Activated CD8-positive, alpha-beta T cell treated with anti-CD3 and anti-CD28 coated beads for 36 hours (primary cell): ENCODE data around the gene VAV2. TPM values are rescaled to one million over a fixed set of nuclear protein-coding genes. Genes with fewer than 3 reads are reported as not detected.

Experiments
- ATAC-seq: fragments of 200-7000 bp; cut with Tn5 transposase; one replicate; pipeline ENCODE4 v1.10.0; 2021; ENCODE audit warnings: mild to moderate bottlenecking, moderate library complexity
- CTCF ChIA-PET: fragments of 350-600 bp; sonication (Branson Sonifier 250); formaldehyde crosslinking; loops from one replicate; lab custom pipeline; 2021; ENCODE audit warnings: antibody characterized with exemption; lab: Charles Lee
- POLR2A ChIA-PET: fragments of 350-600 bp; sonication (Branson Sonifier 250); formaldehyde crosslinking; loops from one replicate; lab custom pipeline; 2021; ENCODE audit warnings: antibody characterized with exemption; lab: Charles Lee
- DNase-seq: peaks from one replicate; pipeline ENCODE4 v3.0.0-alpha.2; 2020
- H3K27ac Mint-ChIP-seq: one replicate; pipeline ENCODE4 v1.8.0; 2021; ENCODE audit warnings: mild to moderate bottlenecking, mixed read lengths
- H3K27me3 Mint-ChIP-seq: one replicate; pipeline ENCODE4 v1.8.0; 2021; ENCODE audit warnings: mixed read lengths
- H3K36me3 Mint-ChIP-seq: one replicate; pipeline ENCODE4 v1.8.0; 2021; ENCODE audit warnings: low read depth, mixed read lengths
- H3K4me1 Mint-ChIP-seq: one replicate; pipeline ENCODE4 v1.8.0; 2021; ENCODE audit warnings: low read depth, mixed read lengths
- H3K4me3 Mint-ChIP-seq: one replicate; pipeline ENCODE4 v1.8.0; 2021; ENCODE audit warnings: mild to moderate bottlenecking, moderate library complexity, mixed read lengths
- H3K9me3 Mint-ChIP-seq: one replicate; pipeline ENCODE4 v1.8.0; 2021; ENCODE audit warnings: mixed read lengths
- CTCF ChIP-seq: fragments of 200-600 bp; IDR thresholded peaks from one replicate; pipeline ENCODE4 v1.8.0; 2022; ENCODE audit warnings: antibody characterized with exemption, mild to moderate bottlenecking
- intact Hi-C: fragments of 100-400 bp; cut with micrococcal nuclease; formaldehyde crosslinking; loops from one replicate; pipeline ENCODE4 v1.10.0; 2022
- total RNA-seq, 2 experiments: library from RNA; stranded (reverse); gene quantifications; one replicate each; pipeline ENCODE4 v1.2.3, GENCODE V29; 2021

Gene VAV2
- total RNA-seq, 2 experiments from 2014 or later: 5.1 to 5.4 TPM

GRCh38 chr9:133801739-133802138 is 190.4 kb downstream of the VAV2 start:
- Mint-ChIP-seq H3K27me3 (no peaks in the 10 kb centered on the region), H3K9me3 (no peaks in the 10 kb centered on the region), H3K4me1 (no peaks in the 10 kb centered on the region), H3K4me3 (no peak overlapping the region), H3K27ac (no peak overlapping the region), H3K36me3 (no peaks in the 10 kb centered on the region)
- no peak for DNase-seq
- TF ChIP-seq CTCF: no peak
- intact Hi-C loops: no loop called here
- ATAC-seq: no peak
- CTCF ChIA-PET: no interaction called here
- POLR2A ChIA-PET: no interaction called here

- no peaks in the 10 kb centered on the region for H3K9me3 Mint-ChIP-seq
- DNase-seq: no peak
- no peak for ATAC-seq
- no peaks in the 10 kb centered on the region for H3K27me3 Mint-ChIP-seq
- POLR2A ChIA-PET: interaction anchor here (1.1 kb wide), 1 partner anchor 26 kb away, joined by 3 read pairs; no protein-coding TSS in a partner anchor
- H3K4me1 Mint-ChIP-seq: no peaks in the 10 kb centered on the region
- no peak overlapping the region for H3K4me3 Mint-ChIP-seq
- TF ChIP-seq CTCF: no peak
- no peak overlapping the region for H3K27ac Mint-ChIP-seq
- intact Hi-C loops: no loop called here
- H3K36me3 Mint-ChIP-seq: no peaks in the 10 kb centered on the region
- CTCF ChIA-PET: interaction anchor here (4.2 kb wide), 1 partner anchor 18 kb away, joined by 17 read pairs; no protein-coding TSS in a partner anchor
These were observed 191.9 kb downstream of the VAV2 start for GRCh38 chr9:133800266-133800665.

- H3K27ac Mint-ChIP-seq: no peak overlapping the region
These were observed 192.4 kb downstream of the VAV2 start for GRCh38 chr9:133799716-133800115.

GRCh38 chr9:133799106-133799505 is 193.0 kb downstream of the VAV2 start:
- ChIA-PET CTCF (interaction anchor here (4.2 kb wide), 1 partner anchor 17 kb away, joined by 17 read pairs; no protein-coding TSS in a partner anchor), POLR2A (no interaction called here)
- H3K36me3 Mint-ChIP-seq: no peaks in the 10 kb centered on the region
- intact Hi-C loops: no loop called here
- H3K27ac Mint-ChIP-seq: no peak overlapping the region
- no peak for TF ChIP-seq CTCF
- H3K4me3 Mint-ChIP-seq: no peak overlapping the region
- no peaks in the 10 kb centered on the region for H3K9me3 Mint-ChIP-seq
- ATAC-seq: no peak
- DNase-seq: no peak
- H3K27me3 Mint-ChIP-seq: no peaks in the 10 kb centered on the region
- H3K4me1 Mint-ChIP-seq: no peaks in the 10 kb centered on the region

More at GRCh38 chr9:133799716-133800115, 192.4 kb downstream of the VAV2 start:
- intact Hi-C loops: no loop called here
- POLR2A ChIA-PET: no interaction called here
- ATAC-seq (no peak), DNase-seq (no peak)
- Mint-ChIP-seq H3K4me1 (no peaks in the 10 kb centered on the region), H3K9me3 (no peaks in the 10 kb centered on the region), H3K4me3 (no peak overlapping the region), H3K27me3 (no peaks in the 10 kb centered on the region), H3K36me3 (no peaks in the 10 kb centered on the region)
- TF ChIP-seq CTCF: no peak
- CTCF ChIA-PET: interaction anchor here (4.2 kb wide), 1 partner anchor 17 kb away, joined by 17 read pairs; no protein-coding TSS in a partner anchor

GRCh38 chr9:133798160-133798559 is 194.0 kb downstream of the VAV2 start:
- intact Hi-C loops: no loop called here
- no peak overlapping the region for H3K27ac Mint-ChIP-seq
- TF ChIP-seq CTCF: no peak
- DNase-seq (no peak), ATAC-seq (no peak)
- H3K27me3 Mint-ChIP-seq: no peaks in the 10 kb centered on the region
- H3K36me3 Mint-ChIP-seq: no peaks in the 10 kb centered on the region
- POLR2A ChIA-PET: no interaction called here
- H3K4me3 Mint-ChIP-seq: no peak overlapping the region
- CTCF ChIA-PET: interaction anchor here (4.2 kb wide), 1 partner anchor 16 kb away, joined by 17 read pairs; no protein-coding TSS in a partner anchor
- H3K4me1 Mint-ChIP-seq: peaks cover 2% of the 10 kb centered on the region
- H3K9me3 Mint-ChIP-seq: no peaks in the 10 kb centered on the region
